ENCODE results near the gene CACNA1I. TPM values are rescaled to one million over a fixed set of nuclear protein-coding genes. Genes with fewer than 3 reads are reported as not detected.

The CACNA1I gene
- total and polyA plus RNA-seq, 2 of the 8 experiments (the other 6 are each of a cell fraction or from before 2014, with no cell fraction given) = 0.77 to 1.2 TPM

- TF ChIP-seq, protein P1, sequence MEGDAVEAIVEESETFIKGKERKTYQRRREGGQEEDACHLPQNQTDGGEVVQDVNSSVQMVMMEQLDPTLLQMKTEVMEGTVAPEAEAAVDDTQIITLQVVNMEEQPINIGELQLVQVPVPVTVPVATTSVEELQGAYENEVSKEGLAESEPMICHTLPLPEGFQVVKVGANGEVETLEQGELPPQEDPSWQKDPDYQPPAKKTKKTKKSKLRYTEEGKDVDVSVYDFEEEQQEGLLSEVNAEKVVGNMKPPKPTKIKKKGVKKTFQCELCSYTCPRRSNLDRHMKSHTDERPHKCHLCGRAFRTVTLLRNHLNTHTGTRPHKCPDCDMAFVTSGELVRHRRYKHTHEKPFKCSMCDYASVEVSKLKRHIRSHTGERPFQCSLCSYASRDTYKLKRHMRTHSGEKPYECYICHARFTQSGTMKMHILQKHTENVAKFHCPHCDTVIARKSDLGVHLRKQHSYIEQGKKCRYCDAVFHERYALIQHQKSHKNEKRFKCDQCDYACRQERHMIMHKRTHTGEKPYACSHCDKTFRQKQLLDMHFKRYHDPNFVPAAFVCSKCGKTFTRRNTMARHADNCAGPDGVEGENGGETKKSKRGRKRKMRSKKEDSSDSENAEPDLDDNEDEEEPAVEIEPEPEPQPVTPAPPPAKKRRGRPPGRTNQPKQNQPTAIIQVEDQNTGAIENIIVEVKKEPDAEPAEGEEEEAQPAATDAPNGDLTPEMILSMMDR (IDR thresholded peaks at IDR 0.05; ENCODE audit: control extremely low read depth in 1 of 3, insufficient read depth in 1 of 3, low read depth in 1 of 3, low read length in 3 of 3) = no peak
- TF ChIP-seq CREB1 (IDR thresholded peaks at IDR 0.05) = no peak
These were observed 109.9 kb downstream of the CACNA1I start (continued) for GRCh38 chr22:39680486-39680885.
